OCI-LY3 (cell line): ENCODE data around the gene DLGAP4.

Experiments used
- CTCF ChIP-seq: fragments of 200-600, 300-600 bp; sonication (generic); IDR thresholded peaks from 2 replicates; pipeline ENCODE4 v1.5.1; 2014; ENCODE audit warnings: antibody characterized with exemption, low read length, low read depth
- EZH2phosphoT487 ChIP-seq: fragments of 200-600 bp; shearing (Covaris generic); IDR thresholded peaks from 2 replicates; pipeline ENCODE4 v1.6.1; 2018; ENCODE audit warnings: antibody characterized with exemption, mixed run types, low read depth

GRCh38 chr20:36272547-36273220 lies 33.5 kb upstream of the DLGAP4 start:
- TF ChIP-seq CTCF: no peak
- TF ChIP-seq EZH2phosphoT487: no peak
